Mesangial cell (primary cell): Measurements from ENCODE around the gene CARMIL3. TPM values are rescaled to one million over a fixed set of nuclear protein-coding genes. Genes with fewer than 3 reads are reported as not detected.

Experiments
- total RNA-seq: library from RNA; depleted of rRNA; stranded (reverse); fragments of >200 nt; gene quantifications from 2 replicates; pipeline ENCODE4 v1.2.3, GENCODE V29; 2015

The CARMIL3 gene
- total RNA-seq: under 0.01 and 0.38 TPM in 2 replicates

DNA sequence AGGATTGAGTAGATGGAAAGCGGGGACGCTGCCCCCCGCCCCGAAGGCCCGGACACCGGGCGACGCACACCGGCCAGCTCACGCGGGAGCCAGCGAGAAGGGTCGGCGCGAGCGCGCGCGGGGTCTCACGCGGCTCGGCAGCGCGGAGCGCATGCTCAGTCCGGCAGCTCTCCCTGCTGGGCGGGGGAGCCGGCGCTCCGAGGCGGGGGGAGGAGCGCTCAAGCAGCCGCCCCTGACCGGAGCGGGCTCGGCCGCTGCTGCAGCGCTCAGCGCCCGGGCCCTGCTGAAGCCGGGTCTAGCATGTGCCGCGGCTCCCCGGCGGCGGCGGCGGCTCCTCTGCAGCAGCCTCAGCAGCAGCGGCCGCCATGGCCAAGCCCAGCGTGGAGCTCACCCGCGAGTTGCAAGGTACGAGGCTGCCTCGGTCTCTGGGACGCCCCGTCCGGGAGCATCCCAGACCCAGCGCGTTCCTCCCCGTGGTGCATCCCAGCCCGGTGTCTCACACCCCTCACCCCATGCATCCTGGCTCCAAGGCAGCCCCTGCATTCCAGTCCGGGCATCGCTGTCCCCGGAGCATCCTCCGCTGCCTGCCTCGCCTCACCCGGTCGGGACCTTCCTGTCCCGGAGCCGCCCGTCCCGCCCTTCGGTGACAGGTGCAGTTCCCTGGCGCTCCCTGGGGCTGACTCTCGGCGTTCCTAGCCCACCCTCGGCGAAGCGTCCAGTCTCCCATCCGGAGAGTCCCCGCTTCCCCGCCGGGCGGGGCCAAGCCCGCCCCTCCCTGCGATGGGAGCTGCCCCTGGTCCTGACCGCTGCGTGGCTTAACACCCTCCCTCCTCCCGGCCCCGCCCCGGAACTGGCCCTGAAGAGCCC is at the start of gene CARMIL3:
CARMIL3 (plus strand) TSS at position 221 of the 867 bp plus-strand sequence; CDS start at position 366, 145 bp downstream.

DNA sequence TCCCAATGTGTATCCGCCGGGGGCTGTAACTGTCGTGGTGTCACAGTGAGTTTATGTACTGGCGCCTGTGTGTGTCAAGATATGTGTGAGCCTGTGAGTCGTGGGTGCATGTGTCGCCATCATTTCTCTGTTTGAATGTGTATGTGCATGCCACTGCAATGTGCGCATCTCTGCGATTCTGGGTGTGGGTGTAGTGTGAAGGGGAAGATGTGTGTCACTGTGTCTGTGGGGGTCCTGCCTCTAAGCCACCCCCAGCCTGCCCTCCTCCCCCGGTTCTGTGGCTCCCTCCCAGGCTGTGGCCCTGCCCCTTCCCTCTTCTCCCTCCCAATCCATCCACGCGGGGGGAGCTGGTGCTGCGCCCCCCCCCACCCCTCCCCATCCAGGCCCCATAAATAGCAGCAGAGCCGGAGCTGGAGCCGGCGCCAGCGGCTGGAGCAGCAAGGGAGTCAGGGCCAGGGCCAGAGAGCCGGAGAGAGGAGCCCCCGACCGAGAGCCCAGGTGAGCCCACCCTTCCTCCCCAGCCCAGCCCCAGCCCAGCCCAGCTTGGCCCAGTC is 19.4 kb downstream of the CARMIL3 start, which contains the start of gene CPNE6:
CPNE6 (plus strand) TSS at position 419 of the 554 bp plus-strand sequence. CDS start 1,375 bp downstream, outside the sequence.

GRCh38 chr14:24093901-24094840 is 42.4 kb downstream of the CARMIL3 start, which contains the start of gene PCK2:
Gene PCK2 (plus strand): TSS chr14:24094311. CDS start chr14:24094406, 95 bp downstream.

DNA sequence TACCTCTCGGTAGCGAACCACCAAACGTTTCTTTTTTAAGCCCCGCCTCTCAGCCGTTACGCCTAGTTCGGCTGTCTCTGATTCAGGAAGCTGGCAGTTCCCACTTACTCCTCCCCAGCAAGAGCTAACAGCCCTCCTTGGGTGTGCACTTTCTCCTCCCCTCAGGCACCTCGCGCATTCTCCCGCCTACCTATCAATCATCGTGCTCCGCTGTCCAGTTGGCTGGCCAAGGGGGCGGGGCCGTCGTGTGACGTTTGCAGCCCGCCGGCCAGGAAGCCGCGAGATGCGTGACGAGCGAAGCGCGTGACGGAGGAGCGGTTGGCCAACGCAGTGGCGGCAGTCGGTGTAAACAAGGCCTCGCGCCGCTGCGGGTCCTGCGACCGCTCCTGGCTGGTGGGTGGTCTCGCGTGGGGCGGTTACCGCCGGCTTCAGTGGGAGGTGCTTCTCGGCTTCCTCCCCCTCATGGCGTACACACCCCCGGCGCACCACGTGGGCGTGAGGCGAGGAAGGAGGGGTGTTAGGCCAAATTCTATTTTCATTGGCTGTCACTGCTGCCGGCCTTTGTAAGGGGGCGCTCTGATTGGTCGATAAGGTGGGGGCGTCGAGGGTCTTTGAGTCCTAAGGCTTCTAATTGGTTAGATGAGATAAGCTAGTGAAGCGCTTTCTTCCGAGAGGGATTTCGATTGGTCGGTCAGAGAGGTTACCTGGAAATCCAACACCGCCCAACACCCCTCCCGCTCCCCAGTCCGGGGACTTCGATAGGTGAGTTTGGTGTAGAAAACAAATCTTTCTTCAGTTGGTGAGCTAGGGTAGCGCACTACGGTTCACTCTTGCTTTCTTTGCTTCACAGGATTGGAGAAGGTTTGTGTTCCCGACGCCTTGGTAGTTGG is 63.0 kb downstream of the CARMIL3 start, which contains the start of the genes DCAF11 and NRL:
DCAF11 (plus strand) TSS at position 246 of the 890 bp plus-strand sequence. CDS start 818 bp downstream, outside the sequence.
NRL (minus strand) TSS at position 418 of the 890 bp plus-strand sequence. CDS start 32,101 bp downstream, outside the sequence.

Other genes with a start within 250 kb of the CARMIL3 start
- 39.6 and 44.0 TPM in 2 replicates for gene DHRS4, start 98.2 kb upstream of the CARMIL3 start, total RNA-seq
- 11.9 and 19.0 TPM in 2 replicates for gene DHRS4L2, start 63.1 kb upstream of the CARMIL3 start, total RNA-seq
- not detected in 2 replicates for gene CPNE6, start 19.6 kb downstream of the CARMIL3 start, total RNA-seq
- gene PCK2, start 42.3 kb downstream of the CARMIL3 start, total RNA-seq: 65.0 and 80.9 TPM in 2 replicates
- gene DCAF11, start 62.8 kb downstream of the CARMIL3 start, total RNA-seq: 38.0 and 68.5 TPM in 2 replicates
- 3.4 and 3.5 TPM in 2 replicates for gene NRL, start 62.9 kb downstream of the CARMIL3 start, total RNA-seq
- 0.13 TPM in 1 of 2 replicates, not detected in the other for gene FITM1, start 78.7 kb downstream of the CARMIL3 start, total RNA-seq
- 139 and 159 TPM in 2 replicates for gene PSME1, start 84.2 kb downstream of the CARMIL3 start, total RNA-seq
- gene EMC9, start 89.6 kb downstream of the CARMIL3 start, total RNA-seq: 10.3 and 38.1 TPM in 2 replicates
- 64.3 and 68.9 TPM in 2 replicates for gene PSME2, start 94.6 kb downstream of the CARMIL3 start, total RNA-seq
- gene RNF31, start 95.5 kb downstream of the CARMIL3 start, total RNA-seq: 34.9 and 54.6 TPM in 2 replicates
- gene IRF9, start 109.3 kb downstream of the CARMIL3 start, total RNA-seq: 24.6 and 85.1 TPM in 2 replicates
- gene REC8, start 120.1 kb downstream of the CARMIL3 start, total RNA-seq: 151 and 228 TPM in 2 replicates
- gene IPO4, start 136.8 kb downstream of the CARMIL3 start, total RNA-seq: 50.6 and 80.5 TPM in 2 replicates
- 58.7 and 75.7 TPM in 2 replicates for gene TM9SF1, start 143.4 kb downstream of the CARMIL3 start, total RNA-seq
- gene TSSK4, start 153.7 kb downstream of the CARMIL3 start, total RNA-seq: not detected in 2 replicates
- gene CHMP4A, start 161.5 kb downstream of the CARMIL3 start, total RNA-seq: 20.2 and 24.4 TPM in 2 replicates
- 5.9 and 16.9 TPM in 2 replicates for gene MDP1, start 164.1 kb downstream of the CARMIL3 start, total RNA-seq
- gene NEDD8, start 180.4 kb downstream of the CARMIL3 start, total RNA-seq: 93.6 and 135 TPM in 2 replicates
- gene GMPR2, start 180.9 kb downstream of the CARMIL3 start, total RNA-seq: 42.7 and 54.6 TPM in 2 replicates
- gene TINF2, start 190.6 kb downstream of the CARMIL3 start, total RNA-seq: 44.0 and 47.4 TPM in 2 replicates
- gene TGM1, start 211.2 kb downstream of the CARMIL3 start, total RNA-seq: 0.65 and 0.89 TPM in 2 replicates
- gene RABGGTA, start 219.6 kb downstream of the CARMIL3 start, total RNA-seq: 33.7 TPM in 2 replicates
- 19.7 and 46.5 TPM in 2 replicates for gene DHRS1, start 247.8 kb downstream of the CARMIL3 start, total RNA-seq
- 18.1 and 23.1 TPM in 2 replicates for gene NOP9, start 247.8 kb downstream of the CARMIL3 start, total RNA-seq